ENCODE results near the gene KRTAP19-7. TPM values are rescaled to one million over a fixed set of nuclear protein-coding genes. Genes with fewer than 3 reads are reported as not detected.

KRTAP19-7 gene
- polyA plus RNA-seq, 1 experiment: not detected

DNA sequence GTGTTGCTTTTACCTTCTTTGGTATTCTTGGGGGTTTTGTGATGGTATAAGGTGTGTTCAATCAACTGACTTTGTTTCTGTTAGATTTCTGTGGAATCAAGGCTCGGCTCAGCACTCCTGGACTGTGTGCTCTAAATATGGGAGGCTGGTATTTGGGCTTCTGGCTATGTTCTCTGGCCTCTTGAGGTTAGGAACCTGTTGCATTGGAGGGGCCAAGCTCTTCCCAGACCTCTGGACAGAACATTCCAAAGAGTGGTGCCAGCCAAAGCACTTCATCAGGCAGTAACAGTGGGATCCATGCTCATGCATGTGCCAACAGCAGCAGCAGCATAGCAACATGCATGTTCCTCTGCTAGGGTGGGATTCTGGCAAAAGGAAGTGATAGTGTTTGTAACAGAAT lies 8.3 kb downstream of the KRTAP19-7 start:
- TF ChIP-seq, protein P1, sequence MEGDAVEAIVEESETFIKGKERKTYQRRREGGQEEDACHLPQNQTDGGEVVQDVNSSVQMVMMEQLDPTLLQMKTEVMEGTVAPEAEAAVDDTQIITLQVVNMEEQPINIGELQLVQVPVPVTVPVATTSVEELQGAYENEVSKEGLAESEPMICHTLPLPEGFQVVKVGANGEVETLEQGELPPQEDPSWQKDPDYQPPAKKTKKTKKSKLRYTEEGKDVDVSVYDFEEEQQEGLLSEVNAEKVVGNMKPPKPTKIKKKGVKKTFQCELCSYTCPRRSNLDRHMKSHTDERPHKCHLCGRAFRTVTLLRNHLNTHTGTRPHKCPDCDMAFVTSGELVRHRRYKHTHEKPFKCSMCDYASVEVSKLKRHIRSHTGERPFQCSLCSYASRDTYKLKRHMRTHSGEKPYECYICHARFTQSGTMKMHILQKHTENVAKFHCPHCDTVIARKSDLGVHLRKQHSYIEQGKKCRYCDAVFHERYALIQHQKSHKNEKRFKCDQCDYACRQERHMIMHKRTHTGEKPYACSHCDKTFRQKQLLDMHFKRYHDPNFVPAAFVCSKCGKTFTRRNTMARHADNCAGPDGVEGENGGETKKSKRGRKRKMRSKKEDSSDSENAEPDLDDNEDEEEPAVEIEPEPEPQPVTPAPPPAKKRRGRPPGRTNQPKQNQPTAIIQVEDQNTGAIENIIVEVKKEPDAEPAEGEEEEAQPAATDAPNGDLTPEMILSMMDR (IDR thresholded peaks at IDR 0.05; ENCODE audit: low read depth, low read length): no peak
- ChIA-PET POLR2A (no interaction called here), CTCF (no interaction called here)
- peaks cover 8% of the 10 kb centered on the region for H3K9me3 ChIP-seq (ENCODE audit: control insufficient read depth, insufficient read depth, low read length)
- H3K4me3 ChIP-seq (ENCODE audit: low read depth, low read length): no peak overlapping the region
- H3K27me3 ChIP-seq (ENCODE audit: control insufficient read depth, insufficient read depth, low read length): no peaks in the 10 kb centered on the region
- DNase-seq (ENCODE audit: low read depth, low spot score): no peak
- H3K27ac ChIP-seq (ENCODE audit: low read depth, low read length): no peak overlapping the region

DNA sequence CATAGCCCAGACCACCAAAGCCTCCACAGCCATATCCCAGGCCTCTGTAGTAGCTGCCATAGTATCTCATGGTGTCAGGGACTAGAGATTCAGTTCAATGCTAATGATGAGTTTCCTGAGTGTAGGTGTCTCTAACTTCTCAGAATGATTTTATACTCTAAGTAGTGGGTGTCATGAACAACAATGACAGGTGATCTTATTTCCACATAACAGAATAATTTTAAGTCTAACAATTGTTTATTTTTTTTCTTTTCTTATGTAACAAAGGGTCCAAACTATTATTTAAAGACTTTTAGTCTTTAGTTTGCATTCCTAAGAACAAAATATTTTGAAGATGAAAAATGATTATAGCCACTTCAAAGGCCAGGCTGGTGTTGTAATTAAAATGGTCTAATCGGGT lies 19.4 kb downstream of the KRTAP19-7 start, which contains the start of gene KRTAP19-6:
TSS of gene KRTAP19-6 (minus strand) at position 101 of the 400 bp plus-strand sequence. CDS start at position 70, 31 bp downstream.
- CTCF ChIA-PET: no interaction called here
- Histone ChIP-seq H3K27ac (ENCODE audit: low read depth, low read length) (no peak within 1 kb of the TSS), H3K9me3 (ENCODE audit: control insufficient read depth, insufficient read depth, low read length) (peaks cover 7% of the 10 kb centered on the region), H3K4me3 (ENCODE audit: low read depth, low read length) (no peak within 1 kb of the TSS), H3K27me3 (ENCODE audit: control insufficient read depth, insufficient read depth, low read length) (no peaks in the 10 kb centered on the region)
- POLR2A ChIA-PET: no interaction called here
- TF ChIP-seq, protein P1 (IDR thresholded peaks at IDR 0.05; ENCODE audit: low read depth, low read length): no peak
- DNase-seq (ENCODE audit: low read depth, low spot score): no peak

DNA sequence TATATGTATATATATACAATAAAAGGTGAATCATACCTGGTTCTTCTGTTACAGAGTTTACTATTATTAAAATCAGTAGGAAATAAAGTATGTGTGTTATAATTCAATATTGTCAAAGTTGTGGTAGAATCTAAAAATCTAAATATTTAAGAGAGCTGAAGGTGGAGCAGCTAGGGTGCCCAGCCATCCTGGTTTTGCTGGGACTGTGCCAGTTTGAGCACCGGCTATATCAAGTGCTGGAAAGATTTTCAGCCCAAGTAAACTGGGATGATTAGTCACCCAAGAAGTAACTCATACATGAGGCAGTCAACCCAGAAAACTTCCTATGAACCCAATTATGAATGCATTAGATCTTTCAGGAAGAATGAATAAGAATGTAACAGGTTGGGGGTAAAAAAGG lies 42.2 kb downstream of the KRTAP19-7 start:
- Histone ChIP-seq H3K4me3 (ENCODE audit: low read depth, low read length) (no peak overlapping the region), H3K27ac (ENCODE audit: low read depth, low read length) (no peak overlapping the region), H3K9me3 (ENCODE audit: control insufficient read depth, insufficient read depth, low read length) (no peaks in the 10 kb centered on the region; the same call in 1 of the 2 replicates), H3K27me3 (ENCODE audit: control insufficient read depth, insufficient read depth, low read length) (no peaks in the 10 kb centered on the region)
- ChIA-PET CTCF (no interaction called here), POLR2A (no interaction called here)
- TF ChIP-seq, protein P1 (IDR thresholded peaks at IDR 0.05; ENCODE audit: low read depth, low read length): no peak
- no peak for DNase-seq (ENCODE audit: low read depth, low spot score)

DNA sequence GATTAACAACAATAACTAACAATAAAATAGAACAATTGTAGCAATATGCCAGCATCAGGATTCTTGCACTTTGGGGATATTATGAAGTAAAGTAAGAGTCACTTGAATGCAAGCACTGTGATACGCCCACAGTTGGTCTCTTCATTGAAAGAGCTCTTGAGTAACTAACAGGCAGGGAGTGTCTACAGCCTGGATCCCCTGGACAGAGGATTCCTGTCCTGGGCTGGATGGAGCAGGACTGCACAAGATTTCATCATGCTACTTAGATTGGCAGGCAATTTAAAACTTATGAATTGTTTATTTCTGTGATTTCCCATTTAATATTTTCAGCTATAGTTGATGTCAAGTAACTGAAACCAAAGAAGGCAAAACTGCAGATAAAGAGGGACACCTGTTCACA lies 45.4 kb downstream of the KRTAP19-7 start:
- TF ChIP-seq, protein P1 (IDR thresholded peaks at IDR 0.05; ENCODE audit: low read depth, low read length): no peak
- no peak for DNase-seq (ENCODE audit: low read depth, low spot score)
- Histone ChIP-seq H3K4me3 (ENCODE audit: low read depth, low read length) (no peak overlapping the region), H3K27ac (ENCODE audit: low read depth, low read length) (no peak overlapping the region), H3K27me3 (ENCODE audit: control insufficient read depth, insufficient read depth, low read length) (no peaks in the 10 kb centered on the region), H3K9me3 (ENCODE audit: control insufficient read depth, insufficient read depth, low read length) (peaks cover 6% of the 10 kb centered on the region)
- ChIA-PET POLR2A (no interaction called here), CTCF (no interaction called here)

Small RNA genes lying within 50 kb of the gene (small RNA-seq; reads per million reads assigned to genes)
- gene AP000567.1 (ENCODE audit: insufficient read length, low read depth): not detected
- not detected for gene KRTAP19-10P (ENCODE audit: insufficient read length, low read depth)
- gene KRTAP19-11P (ENCODE audit: insufficient read length, low read depth): not detected
- not detected for gene KRTAP22-1 (ENCODE audit: insufficient read length, low read depth)
- gene KRTAP22-2 (ENCODE audit: insufficient read length, low read depth): not detected

Other genes starting within 250 kb of the KRTAP19-7 start
- gene KRTAP26-1, start 241.0 kb downstream of the KRTAP19-7 start, polyA plus RNA-seq (2011; rRNA removed): not detected in 2 replicates
- gene KRTAP27-1, start 223.6 kb downstream of the KRTAP19-7 start, polyA plus RNA-seq (2011; rRNA removed): not detected in 2 replicates
- not detected in 2 replicates for gene KRTAP23-1, start 212.7 kb downstream of the KRTAP19-7 start, polyA plus RNA-seq (2011; rRNA removed)
- not detected in 2 replicates for gene KRTAP13-2, start 189.0 kb downstream of the KRTAP19-7 start, polyA plus RNA-seq (2011; rRNA removed)
- not detected in 2 replicates for gene KRTAP13-1, start 165.3 kb downstream of the KRTAP19-7 start, polyA plus RNA-seq (2011; rRNA removed)
- not detected in 2 replicates for gene KRTAP13-3, start 135.4 kb downstream of the KRTAP19-7 start, polyA plus RNA-seq (2011; rRNA removed)
- gene KRTAP13-4, start 131.1 kb downstream of the KRTAP19-7 start, polyA plus RNA-seq (2011; rRNA removed): not detected in 2 replicates
- not detected in 2 replicates for gene KRTAP15-1, start 121.0 kb downstream of the KRTAP19-7 start, polyA plus RNA-seq (2011; rRNA removed)
- not detected in 2 replicates for gene KRTAP19-1, start 80.9 kb downstream of the KRTAP19-7 start, polyA plus RNA-seq (2011; rRNA removed)
- not detected in 2 replicates for gene KRTAP19-2, start 73.9 kb downstream of the KRTAP19-7 start, polyA plus RNA-seq (2011; rRNA removed)
- gene KRTAP19-3, start 69.3 kb downstream of the KRTAP19-7 start, polyA plus RNA-seq (2011; rRNA removed): not detected in 2 replicates
- gene KRTAP19-4, start 64.1 kb downstream of the KRTAP19-7 start, polyA plus RNA-seq (2011; rRNA removed): not detected in 2 replicates
- gene KRTAP19-5, start 59.2 kb downstream of the KRTAP19-7 start, polyA plus RNA-seq (2011; rRNA removed): not detected in 2 replicates
- not detected in 2 replicates for gene KRTAP19-6, start 19.4 kb downstream of the KRTAP19-7 start, polyA plus RNA-seq (2011; rRNA removed)
- not detected in 2 replicates for gene KRTAP22-2, start 29.1 kb upstream of the KRTAP19-7 start, polyA plus RNA-seq (2011; rRNA removed)
- not detected in 2 replicates for gene KRTAP6-3, start 31.1 kb upstream of the KRTAP19-7 start, polyA plus RNA-seq (2011; rRNA removed)
- not detected in 2 replicates for gene KRTAP6-2, start 37.6 kb upstream of the KRTAP19-7 start, polyA plus RNA-seq (2011; rRNA removed)
- gene KRTAP22-1, start 39.8 kb upstream of the KRTAP19-7 start, polyA plus RNA-seq (2011; rRNA removed): not detected in 2 replicates
- not detected in 2 replicates for gene KRTAP6-1, start 52.6 kb upstream of the KRTAP19-7 start, polyA plus RNA-seq (2011; rRNA removed)
- not detected in 2 replicates for gene KRTAP20-1, start 55.1 kb upstream of the KRTAP19-7 start, polyA plus RNA-seq (2011; rRNA removed)
- not detected in 2 replicates for gene KRTAP20-4, start 59.3 kb upstream of the KRTAP19-7 start, polyA plus RNA-seq (2011; rRNA removed)
- not detected in 2 replicates for gene KRTAP20-2, start 73.9 kb upstream of the KRTAP19-7 start, polyA plus RNA-seq (2011; rRNA removed)
- not detected in 2 replicates for gene KRTAP20-3, start 81.5 kb upstream of the KRTAP19-7 start, polyA plus RNA-seq (2011; rRNA removed)
- gene KRTAP21-3, start 157.5 kb upstream of the KRTAP19-7 start, polyA plus RNA-seq (2011; rRNA removed): not detected in 2 replicates
- gene KRTAP21-2, start 185.9 kb upstream of the KRTAP19-7 start, polyA plus RNA-seq (2011; rRNA removed): not detected in 2 replicates
- not detected in 2 replicates for gene KRTAP21-1, start 194.1 kb upstream of the KRTAP19-7 start, polyA plus RNA-seq (2011; rRNA removed)

Measured in AG04450 (cell line).